SK-N-SH (cell line): ENCODE measurements around the gene IGF2R. TPM values are rescaled to one million over a fixed set of nuclear protein-coding genes. Genes with fewer than 3 reads are reported as not detected.
"Not testable (repeated sequence)": the region's sequence is repeated elsewhere in the genome, so short reads cannot be mapped to it uniquely, and the experiment has no call there.

Experiments used
- CTCF ChIA-PET: fragments of 300-600, 350-600 bp; formaldehyde crosslinking; extraction: SDS; loops from one replicate; lab custom pipeline; 2021; lab: Yijun Ruan, JAX
- POLR2A ChIA-PET: fragments of 350-600 bp; sonication (Branson Sonifier 250); formaldehyde crosslinking; extraction: SDS; loops from one replicate; lab custom pipeline; 2020; ENCODE audit warnings: antibody characterized with exemption, inconsistent platforms; lab: Yijun Ruan, JAX
- DNase-seq: peaks from one replicate; pipeline ENCODE4 v3.0.0; 2012
- H2AFZ ChIP-seq: fragments of 200-600 bp; sonication (generic); 2 replicates; pipeline ENCODE4 v1.8.1; 2016; ENCODE audit warnings: antibody characterized with exemption, mild to moderate bottlenecking, low read depth
- H3F3A ChIP-seq: fragments of 200-600 bp; sonication (generic); replicated peaks from 2 replicates; pipeline ENCODE3; 2016; ENCODE audit warnings: antibody characterized with exemption, mild to moderate bottlenecking; ENCODE audit not compliant: insufficient read depth
- H3K27ac ChIP-seq, 2 experiments: fragments of 200-500 bp in 1 of 2; fragments of 200-600 bp in 1 of 2; sonication (Bioruptor generic) in 1 of 2; sonication (generic), shearing (Covaris generic) in 1 of 2; 2 replicates each; pipeline versions ENCODE4 v1.5.1 to v1.6.1; 2014 to 2016; ENCODE audit warnings: low read depth in 2 of 2, inconsistent platforms in 1 of 2, low read length in 1 of 2, mild to moderate bottlenecking in 1 of 2, mixed read lengths in 1 of 2
- H3K27me3 ChIP-seq: fragments of 200-600 bp; sonication (generic), shearing (Covaris generic); 2 replicates; pipeline ENCODE4 v1.6.1; 2016; ENCODE audit warnings: mixed run types; ENCODE audit not compliant: insufficient read depth
- H3K36me3 ChIP-seq, 2 experiments: fragments of 200-500 bp in 1 of 2; fragments of 200-600 bp in 1 of 2; sonication (Bioruptor generic) in 1 of 2; sonication (generic) in 1 of 2; replicated peaks in 1 of 2; 2 replicates each; pipeline versions ENCODE3 to v1.5.1; 2014 to 2016; ENCODE audit warnings: low read length in 1 of 2, mild to moderate bottlenecking in 1 of 2; ENCODE audit not compliant: insufficient read depth in 2 of 2, control insufficient read depth in 1 of 2
- H3K4me1 ChIP-seq, 2 experiments: fragments of 200-500 bp in 1 of 2; fragments of 200-600 bp in 1 of 2; sonication (Bioruptor generic) in 1 of 2; sonication (generic), shearing (Covaris generic) in 1 of 2; 2 replicates each; pipeline versions ENCODE4 v1.5.1 to v1.6.1; 2014 to 2016; ENCODE audit warnings: low read depth in 1 of 2, low read length in 1 of 2, mixed run types in 1 of 2; ENCODE audit not compliant: insufficient read depth in 2 of 2, control insufficient read depth in 1 of 2
- H3K4me2 ChIP-seq: fragments of 200-600 bp; sonication (generic), shearing (Covaris generic); 2 replicates; pipeline ENCODE4 v1.6.1; 2017; ENCODE audit warnings: mixed run types
- H3K4me3 ChIP-seq, 2 experiments: fragments of 200-500 bp in 1 of 2; fragments of 200-600 bp in 1 of 2; sonication (Bioruptor generic) in 1 of 2; sonication (generic), shearing (Covaris generic) in 1 of 2; 2 replicates each; pipeline versions ENCODE4 v1.5.1 to v1.8.1; 2014 to 2016; ENCODE audit warnings: low read depth in 2 of 2, inconsistent platforms in 1 of 2, low read length in 1 of 2, mild to moderate bottlenecking in 1 of 2, mixed read lengths in 1 of 2, moderate library complexity in 1 of 2
- H3K79me2 ChIP-seq: fragments of 200-600 bp; sonication (generic); 2 replicates; pipeline ENCODE4 v1.8.1; 2017; ENCODE audit warnings: mild to moderate bottlenecking; ENCODE audit not compliant: insufficient read depth
- H3K9ac ChIP-seq: fragments of 200-600 bp; sonication (generic); 2 replicates; pipeline ENCODE4 v1.6.1; 2017; ENCODE audit warnings: mixed run types
- H3K9me2 ChIP-seq: fragments of 200-600 bp; sonication (generic); 2 replicates; pipeline ENCODE4 v1.6.1; 2017; ENCODE audit warnings: mixed run types
- H3K9me3 ChIP-seq: fragments of 200-600 bp; sonication (generic); 2 replicates; pipeline ENCODE4 v1.6.1; 2017; ENCODE audit warnings: mixed run types, mild to moderate bottlenecking, moderate library complexity
- H4K20me1 ChIP-seq: fragments of 200-600 bp; sonication (generic); 2 replicates; pipeline ENCODE4 v1.6.1; 2017; ENCODE audit warnings: mild to moderate bottlenecking, mixed run types; ENCODE audit not compliant: insufficient read depth
- CHD2 ChIP-seq: fragments of 150-350 bp; IDR thresholded peaks from 2 replicates; pipeline ENCODE4 v1.6.1; 2018; ENCODE audit warnings: low read length; ENCODE audit not compliant: partially characterized antibody
- EP300 ChIP-seq, 2 experiments: IDR thresholded peaks; 2 replicates each; pipeline versions ENCODE4 v1.4.0 to v1.6.1; 2012; ENCODE audit warnings: borderline replicate concordance in 1 of 2, low read depth in 1 of 2, low read length in 1 of 2
- EZH2phosphoT487 ChIP-seq: fragments of 200-600 bp; sonication (generic); IDR thresholded peaks from 2 replicates; pipeline ENCODE4 v1.6.1; 2017; ENCODE audit warnings: low read depth, mixed run types, mild to moderate bottlenecking, antibody characterized with exemption, moderate library complexity, borderline replicate concordance
- FOSL2 ChIP-seq: IDR thresholded peaks from 2 replicates; pipeline ENCODE4 v1.4.0; 2012; ENCODE audit warnings: low read depth, mild to moderate bottlenecking, moderate library complexity, borderline replicate concordance
- FOXJ3 ChIP-seq: sonication (generic); formaldehyde crosslinking; IDR thresholded peaks from 2 replicates; pipeline ENCODE4 v1.5.1; 2020; ENCODE audit warnings: mild to moderate bottlenecking, missing genetic modification reagents
- GABPA ChIP-seq: IDR thresholded peaks from 2 replicates; pipeline ENCODE4 v1.4.0; 2012; ENCODE audit warnings: low read depth, mild to moderate bottlenecking
- GATA2 ChIP-seq: sonication (generic); formaldehyde crosslinking; IDR thresholded peaks from 2 replicates; pipeline ENCODE4 v1.5.0; 2020; ENCODE audit warnings: mild to moderate bottlenecking, missing genetic modification reagents
- SIN3A ChIP-seq: IDR thresholded peaks from 2 replicates; pipeline ENCODE4 v1.6.1; 2012; ENCODE audit warnings: low read depth, mild to moderate bottlenecking, low read length, moderate library complexity, borderline replicate concordance
- WGBS: methylation state at CpG from one replicate; pipeline ENCODE4 v1.1.6; 2017; ENCODE audit warnings: low lambda C conversion rate; 5-methylcytosine and 5-hydroxymethylcytosine counted together
- polyA plus RNA-seq, 3 experiments: library from polyadenylated mRNA; depleted of rRNA; stranded (reverse); fragments of >200 nt; gene quantifications; 2 replicates each; pipeline ENCODE4 v1.2.3, GENCODE V29; 2012
- TF ChIP-seq, protein P1 (sequence below): IDR thresholded peaks from 2 replicates; pipeline ENCODE4 v1.4.0; 2012; ENCODE audit warnings: low read depth

The IGF2R gene
- polyA plus RNA-seq, 1 of the 3 experiments (the other 2 are of a cell fraction) = 45.0 TPM

DNA sequence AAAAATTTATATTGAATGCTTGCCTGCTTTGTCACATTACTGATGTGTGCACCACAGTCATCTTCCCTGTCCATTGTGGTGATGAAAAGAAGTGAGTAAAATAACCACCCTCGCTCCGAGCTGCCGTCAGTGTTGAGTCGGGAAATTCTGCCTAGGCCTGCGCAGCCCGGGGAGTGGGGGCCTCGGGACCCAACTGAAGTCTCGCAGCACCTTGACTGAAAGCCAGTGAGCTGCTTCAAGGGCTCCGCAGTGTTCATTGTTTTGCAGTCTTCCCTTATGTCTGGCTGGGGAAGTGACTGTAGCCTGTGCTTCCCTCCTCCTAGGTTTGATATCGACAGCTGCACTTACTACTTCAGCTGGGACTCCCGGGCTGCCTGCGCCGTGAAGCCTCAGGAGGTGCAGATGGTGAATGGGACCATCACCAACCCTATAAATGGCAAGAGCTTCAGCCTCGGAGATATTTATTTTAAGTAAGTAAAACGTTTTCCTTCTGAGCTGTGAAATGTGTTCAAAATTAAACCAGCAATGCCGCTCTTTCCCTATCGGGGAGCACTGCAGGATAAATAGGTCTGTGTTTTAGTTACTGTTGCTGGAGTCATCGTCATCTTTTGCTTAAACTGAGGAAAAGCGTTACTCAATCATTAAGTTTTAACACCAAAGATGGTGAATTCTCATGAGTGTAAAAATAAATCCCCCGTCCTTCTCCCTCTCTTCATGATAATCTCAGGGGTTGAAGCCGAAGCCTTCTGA is 120.1 kb downstream of the IGF2R start:
- H3K9ac ChIP-seq = no peak overlapping the region

DNA sequence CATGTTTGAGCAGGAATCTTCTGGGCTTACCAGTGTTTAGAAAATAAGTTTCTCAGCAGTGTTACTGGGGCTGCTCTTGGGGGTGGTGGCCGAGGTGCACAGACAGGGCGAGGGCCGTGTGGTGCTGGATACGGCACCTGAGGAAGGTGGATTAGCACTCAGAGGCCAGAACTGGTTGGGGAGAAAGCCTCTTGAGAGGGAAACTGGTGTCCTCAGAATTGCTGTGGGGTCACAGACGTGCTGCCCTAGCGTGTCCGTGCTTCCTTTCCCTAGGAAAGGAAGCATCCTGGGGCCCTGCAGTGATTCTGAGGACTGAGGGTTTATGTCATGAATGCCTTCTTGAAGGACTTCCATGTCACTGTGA is 120.6 kb downstream of the IGF2R start:
- POLR2A ChIA-PET = no interaction called here
- Histone ChIP-seq H2AFZ (no peak overlapping the region), H3K4me1 (no peaks in the 10 kb centered on the region; a peak in 1 of 4 replicates), H3K27ac (no peak overlapping the region), H3K9ac (no peak overlapping the region), H3K79me2 (no peaks in the 10 kb centered on the region), H3K4me2 (no peak overlapping the region), H3F3A (no peaks in the 10 kb centered on the region), H3K36me3 (peaks cover 35 to 80% of the 10 kb centered on the region in 2 experiments), H3K9me2 (no peaks in the 10 kb centered on the region), H4K20me1 (0 out of 2 replicates have a peak, but pooled peaks cover 3% of the 10 kb centered on the region), H3K27me3 (no peaks in the 10 kb centered on the region), H3K9me3 (no peaks in the 10 kb centered on the region), H3K4me3 (no peak overlapping the region)
- DNase-seq = no peak
- WGBS = 100% methylated on average over 4 of the region's 7 CpGs
- TF ChIP-seq EZH2phosphoT487 = no peak
- CTCF ChIA-PET = interaction anchor here (1.7 to 3.1 kb wide), 3 partner anchors 9 to 366 kb away, joined by 6 to 28 read pairs (median 14); no protein-coding TSS in a partner anchor

More for the DNA sequence above, 120.1 kb downstream of the IGF2R start:
- no peaks in the 10 kb centered on the region for H3K79me2 ChIP-seq
- H3K9me3 ChIP-seq = no peaks in the 10 kb centered on the region
- ChIA-PET CTCF (interaction anchor here (0.7 to 3.3 kb wide), 18 partner anchors 9 to 1183 kb away, joined by 3 to 28 read pairs (median 4); no protein-coding TSS in a partner anchor), POLR2A (no interaction called here)
- 83% methylated on average over 20 of the region's 21 CpGs for WGBS
- H3F3A ChIP-seq = no peaks in the 10 kb centered on the region
- H4K20me1 ChIP-seq = 0 out of 2 replicates have a peak, but pooled peaks cover 3% of the 10 kb centered on the region
- H3K4me1 ChIP-seq = no peaks in the 10 kb centered on the region; a peak in 1 of 4 replicates
- no peak overlapping the region for H3K4me2 ChIP-seq
- no peak for TF ChIP-seq FOSL2
- TF ChIP-seq, protein P1, sequence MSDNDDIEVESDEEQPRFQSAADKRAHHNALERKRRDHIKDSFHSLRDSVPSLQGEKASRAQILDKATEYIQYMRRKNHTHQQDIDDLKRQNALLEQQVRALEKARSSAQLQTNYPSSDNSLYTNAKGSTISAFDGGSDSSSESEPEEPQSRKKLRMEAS = no peak
- TF ChIP-seq GATA2 = no peak
- TF ChIP-seq GABPA = no peak
- TF ChIP-seq EP300 (IDR thresholded peaks at IDR 0.05; ENCODE audit: borderline replicate concordance in 1 of 2, low read depth in 1 of 2, low read length in 1 of 2) = no peak
- TF ChIP-seq SIN3A = no peak
- TF ChIP-seq EZH2phosphoT487 = no peak
- no peak for TF ChIP-seq FOXJ3 (CRISPR knock-in tag)
- no peak for TF ChIP-seq CHD2
- peaks cover 35 to 82% of the 10 kb centered on the region in 2 experiments for H3K36me3 ChIP-seq
- H3K27ac ChIP-seq = no peak overlapping the region
- no peak overlapping the region for H3K4me3 ChIP-seq
- H3K9me2 ChIP-seq = no peaks in the 10 kb centered on the region
- no peak overlapping the region for H2AFZ ChIP-seq
- no peak for DNase-seq
- H3K27me3 ChIP-seq = no peaks in the 10 kb centered on the region

DNA sequence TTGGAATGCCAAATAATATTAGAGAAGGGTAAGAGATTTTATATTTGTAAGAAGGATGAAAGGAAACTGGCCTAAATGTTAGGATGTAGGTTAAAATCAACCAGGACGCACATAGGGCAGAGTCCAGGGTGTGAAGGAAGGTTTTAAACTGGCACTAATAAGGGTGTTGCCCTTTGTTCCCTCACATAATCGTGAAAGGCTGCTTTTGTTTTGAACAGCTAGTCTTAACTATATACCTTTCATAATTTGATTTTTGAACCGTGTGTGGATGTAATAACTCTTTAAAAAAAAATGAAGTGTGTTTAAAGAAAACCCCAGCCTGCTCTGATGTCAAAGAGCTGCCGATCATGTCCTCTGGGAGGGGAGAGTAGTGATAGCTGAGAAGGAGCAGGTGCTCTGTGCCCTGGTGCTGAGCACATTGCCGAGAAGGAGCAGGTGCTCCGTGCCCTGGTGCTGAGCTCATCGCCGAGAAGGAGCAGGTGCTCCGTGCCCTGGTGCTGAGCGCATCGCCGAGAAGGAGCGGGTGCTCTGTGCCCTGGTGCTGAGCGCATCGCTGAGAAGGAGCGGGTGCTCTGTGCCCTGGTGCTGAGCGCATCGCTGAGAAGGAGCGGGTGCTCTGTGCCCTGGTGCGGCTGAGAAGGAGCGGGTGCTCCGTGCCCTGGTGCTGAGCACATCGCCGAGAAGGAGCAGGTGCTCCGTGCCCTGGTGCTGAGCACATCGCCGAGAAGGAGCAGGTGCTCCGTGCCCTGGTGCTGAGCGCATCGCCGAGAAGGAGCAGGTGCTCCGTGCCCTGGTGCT is 121.8 kb downstream of the IGF2R start:
- H3F3A ChIP-seq, DNase-seq, H2AFZ ChIP-seq, H3K4me1 ChIP-seq, POLR2A ChIA-PET, H3K4me3 ChIP-seq, H3K4me2 ChIP-seq, H3K27ac ChIP-seq, H3K9ac ChIP-seq, H3K79me2 ChIP-seq, H3K27me3 ChIP-seq, H4K20me1 ChIP-seq, H3K9me2 ChIP-seq, H3K9me3 ChIP-seq: not testable (repeated sequence)
- CTCF ChIA-PET = interaction anchor here (3.1 kb wide), 1 partner anchor 365 kb away, joined by 14 read pairs; no protein-coding TSS in a partner anchor
- WGBS = 92% methylated on average over 27 of the region's 32 CpGs
- peaks cover 24 to 77% of the 10 kb centered on the region in 2 experiments for H3K36me3 ChIP-seq

DNA sequence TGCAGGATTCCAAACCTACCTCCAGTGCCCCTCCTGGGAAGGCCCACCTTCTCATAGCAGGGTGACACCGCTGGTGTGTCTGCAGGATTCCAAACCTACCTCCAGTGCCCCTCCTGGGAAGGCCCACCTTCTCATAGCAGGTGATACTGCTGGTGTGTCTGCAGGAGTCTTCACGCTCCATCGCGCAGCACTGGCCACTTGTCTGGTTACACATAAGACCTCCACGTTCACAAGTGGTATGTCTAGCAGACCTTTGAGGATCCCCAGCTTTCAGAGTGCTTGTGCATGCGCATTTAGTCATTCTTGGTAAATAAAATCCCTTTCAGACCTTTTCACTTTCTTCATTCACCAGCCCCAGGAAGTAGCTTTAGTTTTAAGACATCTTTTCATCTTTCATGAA is 123.3 kb downstream of the IGF2R start:
- H3K79me2 ChIP-seq, H3K4me1 ChIP-seq, H3K27me3 ChIP-seq, H3K9me3 ChIP-seq, POLR2A ChIA-PET, H3K4me2 ChIP-seq, H3K9ac ChIP-seq, H3F3A ChIP-seq, H2AFZ ChIP-seq, H3K4me3 ChIP-seq, H3K27ac ChIP-seq, H4K20me1 ChIP-seq, DNase-seq, H3K9me2 ChIP-seq: not testable (repeated sequence)
- CTCF ChIA-PET = interaction anchor here (0.8 to 1.1 kb wide), 3 partner anchors 10 to 363 kb away, joined by 3 read pairs; no protein-coding TSS in a partner anchor
- 93% methylated on average over 5 of the region's 6 CpGs for WGBS
- peaks cover 31 to 73% of the 10 kb centered on the region in 2 experiments for H3K36me3 ChIP-seq
